T-helper 1 cell treated with Interleukin-12 subunit alpha and Interleukin-12 subunit beta and Interleukin-4 antibody, amounts not matched to agents 30 μg/mL and 1 μg/mL, for 36 hours (primary cell): ENCODE measurements around the gene FAHD1.
"Not testable (repeated sequence)": the region's sequence is repeated elsewhere in the genome, so short reads cannot be mapped to it uniquely, and the experiment has no call there.

ENCODE experiments used
- H3K27ac Mint-ChIP-seq: one replicate; pipeline ENCODE4 v1.8.0; 2021; ENCODE audit warnings: mild to moderate bottlenecking, mixed read lengths
- H3K27me3 Mint-ChIP-seq: one replicate; pipeline ENCODE4 v1.8.0; 2021; ENCODE audit warnings: low read depth, mixed read lengths
- H3K36me3 Mint-ChIP-seq: one replicate; pipeline ENCODE4 v1.8.0; 2021; ENCODE audit warnings: low read depth, mixed read lengths
- H3K4me1 Mint-ChIP-seq: one replicate; pipeline ENCODE4 v1.8.0; 2021; ENCODE audit warnings: low read depth, mixed read lengths
- H3K4me3 Mint-ChIP-seq: one replicate; pipeline ENCODE4 v1.8.0; 2021; ENCODE audit warnings: mild to moderate bottlenecking, moderate library complexity, mixed read lengths
- H3K9me3 Mint-ChIP-seq: one replicate; pipeline ENCODE4 v1.8.0; 2021; ENCODE audit warnings: mixed read lengths

The FAHD1 gene

GRCh38 chr16:1794221-1794871, 32.7 kb upstream of the FAHD1 start:
- Mint-ChIP-seq H3K27ac (no peak overlapping the region), H3K4me3 (no peak overlapping the region), H3K9me3 (peaks cover 13% of the 10 kb centered on the region), H3K4me1 (no peaks in the 10 kb centered on the region), H3K36me3 (peaks cover 3% of the 10 kb centered on the region), H3K27me3 (no peaks in the 10 kb centered on the region)

GRCh38 chr16:1794908-1795666, 31.9 kb upstream of the FAHD1 start:
- no peaks in the 10 kb centered on the region for H3K27me3 Mint-ChIP-seq
- H3K4me3 Mint-ChIP-seq = no peak overlapping the region
- H3K27ac Mint-ChIP-seq = no peak overlapping the region

DNA sequence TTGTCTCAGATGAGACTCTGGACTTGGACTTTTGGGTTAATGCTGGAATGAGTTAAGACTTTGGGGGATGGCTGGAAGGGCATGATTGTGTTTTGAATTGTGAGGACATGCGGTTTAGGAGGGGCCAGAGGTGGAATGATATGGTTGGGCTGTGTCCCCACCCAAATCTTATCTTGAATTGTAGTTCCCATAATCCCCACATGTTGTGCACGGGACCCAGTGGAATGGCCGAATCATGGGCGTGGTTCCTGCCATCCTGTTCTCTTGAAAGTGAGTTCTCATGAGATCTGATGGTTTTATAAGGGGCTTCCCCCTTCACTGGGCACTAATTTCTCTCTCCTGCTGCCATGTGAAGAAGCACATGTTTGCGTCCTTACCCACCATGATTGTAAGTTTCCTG, 27.7 kb upstream of the FAHD1 start:
- not testable (repeated sequence) for H3K36me3 Mint-ChIP-seq, H3K4me3 Mint-ChIP-seq, H3K27me3 Mint-ChIP-seq, H3K4me1 Mint-ChIP-seq, H3K27ac Mint-ChIP-seq
- H3K9me3 Mint-ChIP-seq = peaks cover 27% of the 10 kb centered on the region

More at GRCh38 chr16:1794908-1795666, 31.9 kb upstream of the FAHD1 start:
- H3K9me3 Mint-ChIP-seq = peaks cover 20% of the 10 kb centered on the region
- H3K36me3 Mint-ChIP-seq = peaks cover 3% of the 10 kb centered on the region
- no peaks in the 10 kb centered on the region for H3K4me1 Mint-ChIP-seq

DNA sequence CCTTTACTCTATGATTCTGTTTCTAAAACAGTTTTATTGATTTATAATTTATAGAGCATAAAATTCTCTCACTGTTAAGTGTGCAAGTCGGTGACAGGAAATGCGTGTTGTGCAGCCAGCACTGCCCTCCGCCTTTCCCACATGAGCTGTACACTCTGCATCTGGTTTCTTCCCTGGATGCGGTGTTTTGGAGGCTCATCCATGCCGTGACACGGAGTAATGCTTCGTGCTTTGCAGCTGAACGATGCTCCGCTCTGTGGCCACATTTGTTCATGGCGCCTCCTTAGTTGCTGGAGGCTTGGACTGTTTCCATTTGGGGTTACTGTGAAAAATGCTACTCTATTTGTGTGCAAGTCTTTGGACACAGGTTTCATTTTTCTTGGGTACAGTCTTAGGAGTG, 26.3 kb upstream of the FAHD1 start:
- Mint-ChIP-seq H3K27ac (no peak overlapping the region), H3K4me1 (no peaks in the 10 kb centered on the region), H3K27me3 (no peaks in the 10 kb centered on the region), H3K36me3 (peaks cover 9% of the 10 kb centered on the region), H3K9me3 (peaks cover 27% of the 10 kb centered on the region), H3K4me3 (no peak overlapping the region)

DNA sequence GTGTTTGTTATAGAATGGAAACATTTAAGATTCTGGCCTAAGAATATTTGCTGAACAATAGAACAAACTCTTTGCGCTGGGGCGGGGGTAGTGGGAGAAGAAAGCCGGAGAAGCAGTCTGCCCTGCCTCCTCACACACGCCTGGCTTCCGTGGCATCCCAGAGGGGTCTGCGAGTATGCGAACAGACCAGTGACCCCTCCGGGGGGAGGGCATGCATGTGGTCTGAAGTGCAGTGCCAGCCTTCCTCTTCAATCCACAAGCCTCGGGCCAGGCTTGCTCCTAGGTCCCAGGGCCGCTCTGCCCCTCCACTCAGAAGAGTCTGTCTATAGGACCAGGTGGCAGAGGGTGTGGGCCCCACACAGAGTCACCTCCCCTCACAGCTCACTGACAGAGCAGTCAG, 19.4 kb upstream of the FAHD1 start:
- H3K27ac Mint-ChIP-seq = no peak overlapping the region
- H3K4me1 Mint-ChIP-seq = no peaks in the 10 kb centered on the region
- no peak overlapping the region for H3K4me3 Mint-ChIP-seq
- H3K27me3 Mint-ChIP-seq = no peaks in the 10 kb centered on the region
- no peaks in the 10 kb centered on the region for H3K9me3 Mint-ChIP-seq
- H3K36me3 Mint-ChIP-seq = peaks cover 3% of the 10 kb centered on the region

DNA sequence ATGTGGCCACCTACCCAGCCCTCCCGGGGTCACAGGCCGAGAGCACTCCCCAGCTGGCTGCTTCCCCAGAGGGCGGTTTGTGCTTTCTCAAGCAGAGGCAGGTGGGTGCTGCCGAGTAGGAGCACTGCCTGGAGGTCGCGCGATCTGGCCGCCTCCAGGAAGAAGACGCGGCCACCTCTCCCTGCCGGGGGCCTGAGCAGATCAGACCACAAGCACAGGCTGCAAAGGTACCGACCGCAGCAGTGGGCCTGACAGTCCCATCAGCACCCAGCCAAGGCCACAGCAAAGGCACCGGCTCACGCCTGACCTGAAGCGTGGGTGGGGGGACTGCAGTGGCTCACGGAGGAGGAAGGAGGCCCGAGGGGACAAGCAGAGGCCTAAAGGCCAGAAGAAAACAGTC, 18.3 kb upstream of the FAHD1 start:
- no peak overlapping the region for H3K27ac Mint-ChIP-seq
- no peaks in the 10 kb centered on the region for H3K4me1 Mint-ChIP-seq
- H3K36me3 Mint-ChIP-seq = peaks cover 9% of the 10 kb centered on the region
- no peaks in the 10 kb centered on the region for H3K9me3 Mint-ChIP-seq
- H3K4me3 Mint-ChIP-seq = no peak overlapping the region
- no peaks in the 10 kb centered on the region for H3K27me3 Mint-ChIP-seq

GRCh38 chr16:1809281-1809801, 17.7 kb upstream of the FAHD1 start:
- H3K27ac Mint-ChIP-seq = no peak overlapping the region
- no peak overlapping the region for H3K4me3 Mint-ChIP-seq
- H3K27me3 Mint-ChIP-seq = no peaks in the 10 kb centered on the region
- no peaks in the 10 kb centered on the region for H3K4me1 Mint-ChIP-seq
- no peaks in the 10 kb centered on the region for H3K9me3 Mint-ChIP-seq
- peaks cover 9% of the 10 kb centered on the region for H3K36me3 Mint-ChIP-seq

GRCh38 chr16:1810106-1810505, 16.9 kb upstream of the FAHD1 start:
- no peak overlapping the region for H3K27ac Mint-ChIP-seq

DNA sequence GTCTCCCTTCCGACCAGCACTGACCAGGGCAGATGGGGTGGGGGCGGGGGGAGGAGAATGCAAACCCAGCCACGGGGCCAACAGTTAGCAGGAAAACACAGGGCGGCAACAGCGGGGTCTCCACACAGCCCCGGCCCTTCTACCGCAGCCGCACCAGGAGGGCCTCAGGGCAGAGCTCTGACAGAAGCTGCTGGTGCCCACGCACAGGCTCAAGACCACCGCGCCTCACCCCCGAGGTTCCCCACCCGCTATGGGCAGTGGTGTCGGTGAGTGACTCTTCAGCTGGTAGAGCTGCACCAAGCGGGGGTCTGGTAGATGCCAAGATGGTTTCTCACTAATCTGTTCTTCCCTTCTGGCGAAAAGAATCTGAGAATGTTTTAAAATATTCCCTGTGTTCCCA, 16.5 kb upstream of the FAHD1 start:
- no peaks in the 10 kb centered on the region for H3K27me3 Mint-ChIP-seq
- no peak overlapping the region for H3K4me3 Mint-ChIP-seq
- H3K36me3 Mint-ChIP-seq = peaks cover 12% of the 10 kb centered on the region
- H3K27ac Mint-ChIP-seq = no peak overlapping the region
- no peaks in the 10 kb centered on the region for H3K9me3 Mint-ChIP-seq
- peaks cover 3% of the 10 kb centered on the region for H3K4me1 Mint-ChIP-seq

More at GRCh38 chr16:1810106-1810505, 16.9 kb upstream of the FAHD1 start:
- Mint-ChIP-seq H3K27me3 (no peaks in the 10 kb centered on the region), H3K4me1 (no peaks in the 10 kb centered on the region), H3K4me3 (no peak overlapping the region), H3K36me3 (peaks cover 9% of the 10 kb centered on the region), H3K9me3 (no peaks in the 10 kb centered on the region)

- Mint-ChIP-seq H3K4me1 (peaks cover 3% of the 10 kb centered on the region), H3K9me3 (no peaks in the 10 kb centered on the region), H3K4me3 (no peak overlapping the region), H3K36me3 (peaks cover 9% of the 10 kb centered on the region), H3K27ac (no peak overlapping the region), H3K27me3 (no peaks in the 10 kb centered on the region)
These were observed 14.3 kb upstream of the FAHD1 start for GRCh38 chr16:1812732-1813163.

DNA sequence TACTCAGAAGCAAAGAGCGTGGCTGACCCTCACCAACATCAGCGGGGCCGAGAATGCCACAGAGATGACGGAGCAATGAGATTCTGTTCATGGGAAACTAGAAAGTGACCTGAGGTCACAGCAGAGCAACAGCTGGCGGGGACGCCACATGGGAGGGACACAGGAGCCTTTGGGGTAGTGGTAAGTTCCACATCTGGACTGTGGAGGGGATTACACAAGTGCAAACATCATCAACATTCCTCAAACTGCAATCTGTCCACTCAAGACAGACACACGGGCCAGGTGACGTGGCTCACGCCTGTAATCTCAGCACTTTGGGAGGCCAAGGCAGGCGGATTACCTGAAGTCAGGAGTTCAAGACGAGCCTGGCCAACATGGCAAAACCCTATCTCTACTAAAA, 11.5 kb upstream of the FAHD1 start:
- Mint-ChIP-seq H3K27ac (no peak overlapping the region), H3K27me3 (no peaks in the 10 kb centered on the region), H3K36me3 (peaks cover 11% of the 10 kb centered on the region), H3K4me3 (no peak overlapping the region), H3K9me3 (no peaks in the 10 kb centered on the region), H3K4me1 (peaks cover 3% of the 10 kb centered on the region)

- Mint-ChIP-seq H3K4me1 (peaks cover 3% of the 10 kb centered on the region), H3K36me3 (peaks cover 11% of the 10 kb centered on the region), H3K9me3 (no peaks in the 10 kb centered on the region), H3K27me3 (no peaks in the 10 kb centered on the region), H3K4me3 (no peak overlapping the region), H3K27ac (no peak overlapping the region)
These were observed 10.4 kb upstream of the FAHD1 start for GRCh38 chr16:1816396-1817275.

- Mint-ChIP-seq H3K27ac (no peak overlapping the region), H3K27me3 (no peaks in the 10 kb centered on the region), H3K4me3 (no peak overlapping the region), H3K4me1 (peaks cover 3% of the 10 kb centered on the region), H3K9me3 (no peaks in the 10 kb centered on the region), H3K36me3 (peaks cover 11% of the 10 kb centered on the region)
These were observed 9.8 kb upstream of the FAHD1 start for GRCh38 chr16:1817276-1817589.

GRCh38 chr16:1817716-1818115, 9.3 kb upstream of the FAHD1 start:
- Mint-ChIP-seq H3K9me3 (no peaks in the 10 kb centered on the region), H3K27me3 (no peaks in the 10 kb centered on the region), H3K36me3 (peaks cover 11% of the 10 kb centered on the region), H3K27ac (no peak overlapping the region), H3K4me1 (peaks cover 3% of the 10 kb centered on the region), H3K4me3 (no peak overlapping the region)
